GM18526 (cell line): ENCODE data around the gene NOXA1.

ENCODE experiments used
- POLR2A ChIP-seq: IDR thresholded peaks from 3 replicates; pipeline ENCODE4 v1.6.1; 2011; ENCODE audit not compliant: insufficient read length; ENCODE audit errors: extremely low read depth

The NOXA1 gene

DNA sequence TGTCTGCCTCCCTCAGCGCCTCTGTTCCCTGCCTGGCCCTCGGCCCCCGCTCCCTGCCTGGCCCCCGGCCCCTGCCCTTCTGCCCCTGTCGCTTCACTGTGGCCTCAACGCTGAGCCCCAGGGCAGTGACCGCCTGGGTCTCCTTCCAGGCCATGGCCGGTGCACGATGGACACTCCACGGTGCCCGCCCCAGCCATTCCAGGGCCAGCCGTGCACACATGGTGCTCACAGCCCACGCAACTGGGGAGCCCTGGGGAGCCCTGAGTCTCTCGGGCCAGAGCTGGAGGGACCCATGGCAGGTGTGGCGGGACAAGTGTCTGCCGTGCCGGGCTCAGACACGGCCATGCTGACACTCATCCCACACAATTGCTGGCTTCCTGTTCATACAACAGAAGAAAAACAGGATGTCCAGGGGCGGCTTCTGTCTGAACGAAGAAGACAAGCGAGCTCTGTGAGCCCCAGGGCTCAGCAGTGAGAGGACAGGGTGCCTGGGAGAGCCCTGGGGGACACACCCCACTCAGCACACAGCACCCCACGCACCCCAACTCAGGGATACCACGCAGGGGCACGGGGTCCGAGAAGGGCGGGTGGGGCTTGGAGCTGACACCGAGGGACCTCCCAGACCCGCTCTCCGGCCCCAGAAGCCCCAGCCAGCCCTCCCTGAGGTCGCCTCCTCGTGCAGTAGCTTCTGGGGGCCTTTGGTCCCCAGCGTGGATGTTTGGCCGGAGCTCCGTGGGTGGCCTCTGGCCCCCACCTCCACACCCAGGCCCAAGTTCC, 35.9 kb upstream of the NOXA1 start:
- TF ChIP-seq POLR2A: no peak

DNA sequence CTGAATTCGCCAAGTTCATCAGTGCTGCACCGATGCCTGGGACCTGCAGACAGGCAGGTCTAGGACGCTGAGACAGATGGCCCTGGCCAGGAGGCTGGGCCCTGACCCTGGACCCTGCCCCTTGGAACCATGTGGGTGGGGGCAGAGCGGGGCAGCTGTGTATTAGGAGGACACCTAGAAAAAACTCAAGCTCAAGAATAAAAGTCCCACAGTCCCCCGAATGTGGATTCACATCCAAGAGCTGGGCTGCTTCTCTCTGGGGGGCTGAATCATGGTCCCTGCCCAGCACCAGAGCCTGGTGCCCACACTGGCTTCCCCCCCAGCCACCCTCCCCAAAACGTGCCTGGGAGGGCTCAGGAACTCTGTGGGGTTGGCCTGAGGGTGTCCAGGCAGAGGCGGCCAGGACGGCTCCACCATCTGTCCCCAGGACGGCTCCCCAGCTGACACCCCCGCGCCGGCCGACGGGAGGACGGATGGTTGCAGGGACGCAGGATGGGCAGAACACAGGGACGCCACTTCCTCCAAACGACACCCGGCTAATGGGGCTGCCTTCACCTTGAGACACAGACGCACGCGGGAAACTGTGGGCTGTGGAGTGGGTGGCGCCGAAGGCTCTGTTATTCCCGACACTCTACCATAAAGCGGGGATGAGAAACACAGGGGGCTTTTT, 35.2 kb upstream of the NOXA1 start:
- no peak for TF ChIP-seq POLR2A

DNA sequence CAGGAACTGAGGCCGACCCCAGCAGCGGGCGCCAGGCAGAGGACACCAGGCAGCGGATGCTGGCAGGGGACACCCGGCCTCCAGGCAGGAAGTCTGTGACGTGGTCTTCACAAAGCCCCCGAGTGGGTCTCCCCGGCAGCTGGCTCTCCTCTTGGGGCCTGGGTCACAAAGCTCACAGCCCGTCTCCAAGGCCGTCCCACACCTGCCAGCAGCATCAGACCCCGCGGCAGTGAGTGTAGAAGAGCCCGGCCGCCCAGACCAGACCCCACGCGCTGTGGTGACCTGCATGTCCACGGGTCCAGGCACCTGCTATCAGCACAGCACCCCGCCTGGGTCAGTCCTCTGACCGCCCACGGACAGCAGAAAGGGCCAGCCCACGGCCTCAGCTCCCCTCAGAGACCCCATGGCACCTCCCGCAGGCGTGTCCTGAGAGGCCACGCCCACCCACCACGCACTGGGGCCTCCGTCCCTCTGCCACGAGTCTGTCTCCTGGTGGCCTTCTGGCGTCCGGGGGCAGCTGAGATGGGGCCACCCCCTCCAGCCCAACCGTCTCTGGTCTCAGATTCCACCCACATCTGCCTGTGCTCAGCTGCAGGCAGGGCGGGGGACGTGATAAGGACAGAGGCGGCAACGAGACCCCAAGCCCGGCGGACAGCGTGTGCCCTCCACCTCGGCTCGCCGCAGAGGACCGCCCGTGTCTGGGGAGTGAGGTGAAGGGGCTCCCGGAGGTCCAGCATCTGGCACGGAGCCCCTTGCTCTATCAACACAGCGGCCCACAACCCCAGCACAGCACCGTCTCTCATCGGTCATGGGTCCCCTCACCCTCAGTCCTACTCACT, 34.4 kb upstream of the NOXA1 start:
- no peak for TF ChIP-seq POLR2A

DNA sequence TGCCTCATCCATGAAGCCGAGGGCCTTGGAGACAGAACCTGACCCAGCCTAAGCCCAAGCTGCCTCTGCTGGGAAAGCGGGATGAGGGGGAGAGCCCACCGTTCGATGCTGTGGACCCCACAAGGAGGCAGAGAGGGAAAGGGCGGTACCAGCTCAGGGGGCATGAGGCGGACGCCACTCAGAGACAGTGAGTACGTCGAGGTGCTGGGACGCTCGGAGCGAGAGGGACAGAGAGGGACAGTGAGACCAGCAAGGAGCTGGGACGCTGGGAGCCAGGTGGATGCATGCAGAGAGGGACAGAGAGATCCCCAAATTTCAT, 33.8 kb upstream of the NOXA1 start:
- no peak for TF ChIP-seq POLR2A

DNA sequence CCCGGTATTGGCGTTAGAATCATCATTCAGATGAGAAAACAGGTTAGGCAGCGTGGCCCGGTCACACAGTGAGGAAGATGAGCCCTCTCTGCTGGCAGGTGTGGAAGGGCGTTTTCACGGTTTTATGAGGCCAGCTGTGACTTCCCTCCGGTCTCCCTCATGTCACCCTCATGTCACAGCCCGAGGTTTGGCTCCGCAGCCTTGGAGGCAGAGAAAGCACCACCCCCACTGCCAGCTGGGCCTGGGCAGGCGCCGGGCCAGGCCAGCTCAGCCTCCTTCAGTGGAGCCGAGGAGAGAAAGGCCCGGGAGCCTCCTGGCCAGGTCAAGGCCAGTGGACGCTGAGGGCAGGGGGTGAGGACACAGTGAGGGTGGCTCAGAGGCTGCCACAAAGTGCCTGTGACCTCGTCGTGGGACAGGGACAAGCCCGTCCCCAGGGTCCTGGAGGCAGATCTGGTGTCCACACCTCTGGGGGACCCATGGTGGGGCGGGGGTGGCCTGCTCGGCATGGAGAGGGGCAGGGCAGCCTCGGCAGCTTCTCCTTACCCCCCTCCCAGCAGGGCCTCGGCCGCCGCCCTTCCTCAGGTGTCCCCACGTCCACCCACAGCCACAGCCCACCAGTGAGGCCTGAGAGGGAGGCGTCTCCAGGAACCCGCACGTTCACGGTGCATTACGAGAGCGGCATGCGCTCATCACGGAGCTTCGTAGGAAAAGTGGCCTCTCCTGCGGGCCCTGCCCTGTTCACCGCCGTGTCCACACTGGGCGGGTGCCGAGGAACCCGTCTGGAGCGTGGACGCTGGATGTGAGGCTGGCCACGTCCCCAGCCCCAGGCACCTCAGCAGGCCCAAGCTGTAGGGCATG, 32.4 kb upstream of the NOXA1 start:
- no peak for TF ChIP-seq POLR2A

DNA sequence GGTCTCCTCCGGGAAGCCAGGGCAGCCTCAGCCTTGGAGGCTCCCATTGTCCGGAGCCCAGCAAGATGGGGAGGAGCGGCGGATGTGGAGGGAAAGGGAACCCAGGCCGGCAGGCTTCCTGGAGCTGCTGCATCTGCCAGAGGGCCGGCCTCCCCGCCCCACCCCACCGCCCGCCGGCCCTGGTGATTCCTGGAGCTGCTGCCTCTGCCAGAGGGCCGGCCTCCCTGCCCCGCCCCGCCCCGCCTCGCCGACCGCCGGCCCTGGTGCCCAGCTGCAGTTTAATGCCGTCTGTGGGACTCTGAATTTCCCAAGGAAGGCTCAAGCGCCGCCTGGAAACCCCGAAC, 31.8 kb upstream of the NOXA1 start:
- no peak for TF ChIP-seq POLR2A

DNA sequence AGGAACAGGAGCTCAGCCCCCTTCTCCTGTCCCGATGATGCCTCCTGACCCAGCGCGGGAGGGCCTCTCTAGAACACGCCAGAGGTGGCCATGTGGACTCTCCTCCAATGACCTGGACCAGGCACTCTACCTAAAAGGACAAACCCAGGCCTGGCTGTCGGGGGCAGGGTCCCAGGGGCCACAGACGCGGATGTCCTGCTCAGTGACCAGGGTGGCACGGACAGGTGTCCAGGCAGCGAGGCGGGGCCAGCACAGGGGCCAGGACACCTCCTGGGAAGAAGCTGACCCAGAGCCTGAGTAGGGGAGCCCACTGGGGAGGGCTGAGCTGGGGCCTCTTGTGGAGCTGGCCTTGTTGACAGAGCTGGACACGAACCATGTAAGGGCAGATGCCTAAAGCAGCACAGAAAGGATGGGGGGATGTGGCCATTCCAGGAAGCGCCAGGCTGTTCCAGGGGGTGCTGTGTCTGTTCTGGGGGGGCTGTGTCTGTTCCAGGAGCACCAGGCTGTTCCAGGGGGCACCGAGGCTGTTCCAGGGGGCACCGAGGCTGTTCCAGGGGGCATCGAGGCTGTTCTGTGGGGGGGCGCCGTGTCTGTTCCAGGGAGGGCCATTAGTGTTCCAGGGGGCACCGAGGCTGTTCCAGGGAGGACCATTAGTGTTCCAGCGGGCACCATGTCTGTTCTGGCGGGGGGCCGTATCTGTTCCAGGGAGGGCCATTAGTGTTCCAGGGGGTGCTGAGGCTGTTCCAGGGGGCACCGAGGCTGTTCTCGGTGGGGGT, 30.8 kb upstream of the NOXA1 start:
- TF ChIP-seq POLR2A: no peak

DNA sequence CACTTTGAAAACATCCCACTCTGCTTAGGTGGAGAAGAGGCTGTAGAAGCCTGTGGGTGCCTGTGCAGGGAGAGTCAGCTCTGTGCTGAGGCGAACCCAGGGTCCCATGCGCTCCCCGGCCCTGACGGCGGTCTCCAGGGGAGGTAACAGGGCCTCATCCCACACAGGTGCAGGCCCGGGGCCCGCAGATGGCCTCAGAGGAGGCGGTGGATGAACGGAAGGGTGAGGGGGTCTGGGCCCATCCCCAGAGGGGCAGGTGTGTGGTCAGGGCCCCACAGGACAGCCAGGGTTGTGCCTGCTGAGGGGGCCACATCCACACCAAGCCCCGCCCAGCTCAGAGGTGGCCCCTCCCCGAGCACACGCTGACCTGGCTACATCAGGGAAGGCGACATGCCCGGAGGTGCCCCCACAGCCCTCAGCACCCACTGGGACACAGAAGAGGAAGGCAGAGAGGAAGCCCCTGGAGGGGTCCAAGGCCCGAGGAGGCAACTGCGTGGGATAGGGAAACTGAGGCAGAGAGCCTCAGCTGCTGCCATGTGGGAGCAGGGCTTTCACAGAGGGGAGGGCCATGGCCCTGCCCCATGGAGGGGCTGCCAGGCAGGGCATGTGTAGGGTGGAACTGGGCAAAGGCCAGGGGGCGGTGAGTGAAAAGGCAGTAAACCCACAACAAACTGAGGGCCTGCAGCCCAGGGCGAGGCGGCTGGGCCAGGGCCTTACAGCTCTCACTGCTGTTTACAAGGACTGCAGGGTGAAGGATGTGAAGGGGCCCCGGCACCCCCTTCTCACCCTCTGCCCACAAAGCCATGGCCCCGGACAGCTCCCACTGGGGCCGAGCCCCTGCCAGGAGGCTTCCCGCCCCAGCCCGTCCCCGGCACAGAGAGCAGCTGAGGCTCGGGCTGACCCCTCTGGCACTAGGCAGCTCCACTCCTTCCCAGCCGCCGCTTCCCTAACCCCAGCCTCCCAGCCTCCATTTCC, 29.7 kb upstream of the NOXA1 start:
- TF ChIP-seq POLR2A: no peak

DNA sequence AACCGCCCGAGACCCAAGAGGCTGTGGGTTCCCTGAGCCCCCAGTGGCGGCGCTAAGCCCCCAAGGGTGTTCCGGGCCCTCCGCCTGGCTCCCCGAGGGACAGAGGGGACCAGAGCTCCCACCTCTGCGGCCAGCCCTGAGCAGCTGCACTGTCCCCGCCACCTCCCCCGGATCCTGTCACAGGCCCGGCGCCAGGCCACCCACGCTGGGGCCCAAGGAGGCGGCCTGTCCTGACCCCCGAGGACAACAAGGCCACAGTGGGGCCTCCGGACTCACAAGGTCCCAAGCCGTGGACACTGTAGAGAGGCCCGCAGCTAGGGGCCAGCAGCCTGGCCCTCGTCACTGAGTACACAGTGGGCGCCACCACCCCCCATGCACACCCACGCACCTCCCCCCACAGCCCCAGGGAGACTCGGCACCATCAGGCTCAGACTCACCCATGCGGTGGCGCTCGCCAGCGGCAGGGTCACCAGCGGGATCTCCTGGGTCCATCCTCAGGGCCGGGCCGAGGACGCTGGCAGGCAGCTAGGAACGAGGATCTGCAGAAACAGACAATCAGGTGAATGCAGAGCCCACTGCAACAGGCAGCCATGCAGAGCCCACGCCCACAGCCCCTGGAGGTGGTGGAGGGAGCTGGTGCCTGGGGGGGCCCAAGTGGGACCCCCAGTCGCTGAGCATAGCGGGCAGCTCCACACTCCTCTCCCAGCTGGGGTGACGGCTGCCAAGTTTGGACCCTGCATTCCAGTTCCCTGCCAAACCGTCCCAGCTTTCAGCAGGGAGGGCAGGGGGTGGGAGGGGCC, 28.1 kb upstream of the NOXA1 start:
- no peak for TF ChIP-seq POLR2A

DNA sequence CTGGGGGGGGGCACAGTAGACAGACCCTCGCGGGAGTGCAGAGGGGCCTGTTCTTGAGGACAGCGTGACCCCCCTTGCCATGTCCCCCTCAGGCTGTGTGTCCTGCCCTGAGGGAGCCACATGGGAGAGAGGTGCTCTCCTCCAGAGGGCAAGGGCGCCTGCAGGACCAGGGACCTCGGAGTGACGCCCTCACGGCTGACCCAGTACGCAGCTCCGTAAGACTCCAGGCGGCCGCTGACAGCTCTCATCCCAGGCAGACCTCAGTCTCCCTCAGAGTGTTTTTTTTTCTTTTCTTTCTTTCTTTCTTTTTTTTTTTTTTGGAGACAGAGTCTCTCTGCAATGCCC, 27.6 kb upstream of the NOXA1 start:
- no peak for TF ChIP-seq POLR2A

DNA sequence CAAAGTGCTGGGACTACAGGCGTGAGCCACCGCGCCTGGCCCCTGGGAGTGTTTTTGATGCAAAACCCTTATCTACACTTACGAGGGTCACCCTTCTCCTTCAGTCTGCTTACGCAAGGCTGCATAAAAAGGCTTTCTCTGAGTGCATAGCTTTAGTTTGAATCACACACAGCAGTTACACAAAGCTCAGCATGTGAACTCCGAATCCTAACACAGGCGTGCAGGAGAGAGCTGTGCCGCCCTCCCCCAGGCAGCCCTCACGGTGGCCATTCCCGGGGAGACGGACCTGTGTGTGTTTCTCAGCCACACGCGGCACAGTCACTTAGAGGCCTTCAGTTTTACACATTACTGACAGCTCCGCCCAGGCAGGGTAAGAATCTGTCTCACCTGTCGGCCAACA, 27.0 kb upstream of the NOXA1 start:
- TF ChIP-seq POLR2A: no peak

DNA sequence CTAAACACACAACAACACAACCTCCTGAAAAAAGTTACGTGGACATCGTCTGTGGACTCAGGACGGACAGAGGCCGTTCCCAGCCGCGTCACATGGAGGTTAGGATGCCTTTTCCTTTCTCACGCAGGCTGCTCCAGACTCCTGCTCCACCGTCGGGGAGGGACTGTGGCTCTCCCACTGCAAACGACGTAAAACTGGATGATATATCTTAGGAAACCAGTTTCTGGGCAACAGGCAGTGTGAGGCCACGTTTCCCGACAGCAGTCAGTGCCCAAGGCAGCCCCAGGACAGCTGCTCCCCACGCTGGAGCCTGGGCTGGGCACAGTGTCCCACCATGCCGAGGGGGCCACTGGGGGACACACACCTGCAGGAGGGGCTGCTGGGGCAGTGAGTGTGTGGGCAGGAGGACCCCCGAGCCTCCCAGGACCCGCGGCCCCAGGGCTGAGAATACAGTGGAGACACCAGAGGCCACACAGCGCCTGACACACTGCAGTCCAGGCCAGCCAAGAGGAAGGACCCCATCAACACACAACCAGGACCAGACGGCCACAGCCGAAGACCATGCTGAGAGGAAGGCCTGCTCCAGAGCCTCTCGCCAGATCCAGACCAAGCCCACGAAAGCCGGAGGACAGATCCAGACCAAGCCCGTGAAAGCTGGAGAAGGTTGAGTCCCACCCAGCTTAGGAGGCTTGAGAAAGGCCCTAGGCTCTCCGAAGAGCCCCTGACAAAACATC, 26.4 kb upstream of the NOXA1 start:
- no peak for TF ChIP-seq POLR2A
